OCI-LY3 (cell line): ENCODE data around the gene GGT7.

Experiments used
- H2AFZ ChIP-seq: fragments of 200-600, 300-600 bp; shearing (Covaris generic); 2 replicates; pipeline ENCODE4 v1.6.0; 2014; ENCODE audit warnings: antibody characterized with exemption, low read depth, low read length
- H3K27ac ChIP-seq: fragments of 200-600, 300-600 bp; sonication (generic); 2 replicates; pipeline ENCODE4 v1.5.1; 2014; ENCODE audit warnings: mild to moderate bottlenecking, low read length, moderate library complexity, mixed read lengths
- H3K27me3 ChIP-seq: fragments of 200-600, 300-600 bp; sonication (generic); 2 replicates; pipeline ENCODE4 v1.6.1; 2014; ENCODE audit warnings: low read depth, low read length, mixed read lengths
- H3K36me3 ChIP-seq: fragments of 200-600, 300-600 bp; sonication (generic); replicated peaks from 2 replicates; pipeline ENCODE3; 2014; ENCODE audit warnings: low read depth, low read length, mixed read lengths
- H3K4me1 ChIP-seq: fragments of 300-600, 200-600 bp; sonication (generic); 2 replicates; pipeline ENCODE4 v1.6.1; 2014; ENCODE audit warnings: low read length, mixed read lengths
- H3K4me2 ChIP-seq: fragments of 200-600, 300-600 bp; sonication (generic); 2 replicates; pipeline ENCODE4 v1.6.1; 2014; ENCODE audit warnings: low read length, mixed read lengths
- H3K4me3 ChIP-seq: fragments of 300-600, 200-600 bp; sonication (generic); 2 replicates; pipeline ENCODE4 v1.5.1; 2014; ENCODE audit warnings: antibody characterized with exemption, mild to moderate bottlenecking, low read length, moderate library complexity
- H3K79me2 ChIP-seq: fragments of 300-600, 200-600 bp; shearing (Covaris generic); 2 replicates; pipeline ENCODE4 v1.6.1; 2014; ENCODE audit warnings: mild to moderate bottlenecking, low read length, mixed read lengths
- H3K9ac ChIP-seq: fragments of 300-600, 200-600 bp; shearing (Covaris generic); 2 replicates; pipeline ENCODE4 v1.6.0; 2014; ENCODE audit warnings: mild to moderate bottlenecking, low read length, moderate library complexity
- H3K9me3 ChIP-seq: fragments of 200-600, 300-600 bp; shearing (Covaris generic); 2 replicates; pipeline ENCODE4 v1.6.1; 2014; ENCODE audit warnings: low read length, mixed read lengths; ENCODE audit not compliant: insufficient read depth
- H4K20me1 ChIP-seq: fragments of 200-600, 300-600 bp; sonication (generic); 2 replicates; pipeline ENCODE4 v1.6.1; 2016; ENCODE audit warnings: low read length, mixed read lengths; ENCODE audit not compliant: insufficient read depth
- CTCF ChIP-seq: fragments of 200-600, 300-600 bp; sonication (generic); IDR thresholded peaks from 2 replicates; pipeline ENCODE4 v1.5.1; 2014; ENCODE audit warnings: antibody characterized with exemption, low read length, low read depth
- EZH2phosphoT487 ChIP-seq: fragments of 200-600 bp; shearing (Covaris generic); IDR thresholded peaks from 2 replicates; pipeline ENCODE4 v1.6.1; 2018; ENCODE audit warnings: antibody characterized with exemption, mixed run types, low read depth

Gene GGT7

GRCh38 chr20:34834459-34834893, 38.2 kb downstream of the GGT7 start:
- TF ChIP-seq CTCF: peak; percentile 62
- no peak for TF ChIP-seq EZH2phosphoT487

GRCh38 chr20:34831936-34832335, 40.7 kb downstream of the GGT7 start:
- Histone ChIP-seq H3K9ac (no peak overlapping the region), H3K79me2 (no peaks in the 10 kb centered on the region), H3K36me3 (no peaks in the 10 kb centered on the region), H3K4me2 (no peak overlapping the region), H2AFZ (no peak overlapping the region), H3K27ac (no peak overlapping the region), H3K4me3 (no peak overlapping the region), H3K4me1 (no peaks in the 10 kb centered on the region), H3K27me3 (peaks cover 38% of the 10 kb centered on the region), H3K9me3 (no peaks in the 10 kb centered on the region), H4K20me1 (no peaks in the 10 kb centered on the region)
- TF ChIP-seq EZH2phosphoT487: no peak
- no peak for TF ChIP-seq CTCF

More at GRCh38 chr20:34834459-34834893, 38.2 kb downstream of the GGT7 start:
- peak overlapping the region; percentile 77 for H3K4me2 ChIP-seq
- no peaks in the 10 kb centered on the region for H3K9me3 ChIP-seq
- H2AFZ ChIP-seq: no peak overlapping the region
- no peaks in the 10 kb centered on the region for H4K20me1 ChIP-seq
- H3K36me3 ChIP-seq: no peaks in the 10 kb centered on the region
- no peak overlapping the region for H3K27ac ChIP-seq
- H3K9ac ChIP-seq: no peak overlapping the region
- peaks cover 40% of the 10 kb centered on the region for H3K27me3 ChIP-seq
- H3K4me3 ChIP-seq: peak overlapping the region; percentile 57
- H3K4me1 ChIP-seq: no peaks in the 10 kb centered on the region
- no peaks in the 10 kb centered on the region for H3K79me2 ChIP-seq

- peaks cover 12% of the 10 kb centered on the region for H3K79me2 ChIP-seq
- no peak overlapping the region for H3K4me2 ChIP-seq
- H3K4me3 ChIP-seq: no peak overlapping the region
- H3K4me1 ChIP-seq: peaks cover 7% of the 10 kb centered on the region
- peaks cover 35% of the 10 kb centered on the region for H3K27me3 ChIP-seq
- H3K9me3 ChIP-seq: no peaks in the 10 kb centered on the region
- TF ChIP-seq CTCF: no peak
- TF ChIP-seq EZH2phosphoT487: no peak
- no peak overlapping the region for H3K9ac ChIP-seq
- no peak overlapping the region for H2AFZ ChIP-seq
- H4K20me1 ChIP-seq: peaks cover 1% of the 10 kb centered on the region
- H3K36me3 ChIP-seq: no peaks in the 10 kb centered on the region
- H3K27ac ChIP-seq: no peak overlapping the region
Observed at GRCh38 chr20:34829191-34829590, 43.5 kb downstream of the GGT7 start.

- Histone ChIP-seq H3K4me3 (peak within 1 kb of the TSS; percentile 81), H2AFZ (peak within 1 kb of the TSS; percentile 99), H3K27me3 (peaks cover 11% of the 10 kb centered on the region), H3K4me2 (peak within 1 kb of the TSS; percentile 93), H4K20me1 (peaks cover 31% of the 10 kb centered on the region), H3K36me3 (peaks cover 6% of the 10 kb centered on the region), H3K9me3 (no peaks in the 10 kb centered on the region), H3K79me2 (peaks cover 45% of the 10 kb centered on the region), H3K4me1 (peaks cover 12% of the 10 kb centered on the region), H3K27ac (peak within 1 kb of the TSS; percentile 65), H3K9ac (peak within 1 kb of the TSS; percentile 95)
- TF ChIP-seq EZH2phosphoT487 (no peak), CTCF (no peak)
Observed at GRCh38 chr20:34825530-34826362, 46.9 kb downstream of the GGT7 start, which contains the start of gene NCOA6. Gene NCOA6, minus strand, starts transcription at chr20:34825651. Its CDS starts 43,296 bp downstream, at chr20:34782355.
